ENCODE results near the gene PRTFDC1.

PRTFDC1 gene

GRCh38 chr10:24885551-24886289 is 66.7 kb downstream of the PRTFDC1 start:
- TF ChIP-seq REST (IDR thresholded peaks at IDR 0.05; ENCODE audit: low read depth) (no peak), NFIC (IDR thresholded peaks at IDR 0.05) (no peak), TEAD4 (IDR thresholded peaks at IDR 0.05) (no peak), ZBTB7A (IDR thresholded peaks at IDR 0.05; ENCODE audit: low read depth) (no peak), RAD21 (IDR thresholded peaks at IDR 0.05; ENCODE audit: low read depth) (no peak), EP300 (IDR thresholded peaks at IDR 0.05; ENCODE audit: borderline replicate concordance) (no peak), FOXM1 (IDR thresholded peaks at IDR 0.05; ENCODE audit: borderline replicate concordance, low read depth) (no peak)

- TF ChIP-seq TCF12 (IDR thresholded peaks at IDR 0.05; ENCODE audit: low read depth) (no peak), FOXM1 (IDR thresholded peaks at IDR 0.05; ENCODE audit: borderline replicate concordance, low read depth) (no peak), CREB1 (IDR thresholded peaks at IDR 0.05; ENCODE audit: low read depth) (no peak), RAD21 (IDR thresholded peaks at IDR 0.05; ENCODE audit: low read depth) (no peak), USF1 (IDR thresholded peaks at IDR 0.05) (no peak), CEBPB (IDR thresholded peaks at IDR 0.05) (no peak), TEAD4 (IDR thresholded peaks at IDR 0.05) (no peak), EP300 (IDR thresholded peaks at IDR 0.05; ENCODE audit: borderline replicate concordance) (no peak), NFIC (IDR thresholded peaks at IDR 0.05) (no peak), ZBTB7A (IDR thresholded peaks at IDR 0.05; ENCODE audit: low read depth) (no peak), REST (IDR thresholded peaks at IDR 0.05; ENCODE audit: low read depth) (no peak)
Measured at GRCh38 chr10:24884793-24885192, 67.6 kb downstream of the PRTFDC1 start.

GRCh38 chr10:24884316-24884715 is 68.1 kb downstream of the PRTFDC1 start:
- TF ChIP-seq NFIC (IDR thresholded peaks at IDR 0.05): no peak
- no peak for TF ChIP-seq REST (IDR thresholded peaks at IDR 0.05; ENCODE audit: low read depth)
- TF ChIP-seq YY1 (IDR thresholded peaks at IDR 0.05; ENCODE audit: low read depth): no peak
- no peak for TF ChIP-seq EGR1 (IDR thresholded peaks at IDR 0.05)
- no peak for TF ChIP-seq TEAD4 (IDR thresholded peaks at IDR 0.05)
- TF ChIP-seq USF1 (IDR thresholded peaks at IDR 0.05): no peak
- no peak for TF ChIP-seq TAF1 (IDR thresholded peaks at IDR 0.05; ENCODE audit: low read depth)
- no peak for TF ChIP-seq EP300 (IDR thresholded peaks at IDR 0.05; ENCODE audit: borderline replicate concordance)
- no peak for TF ChIP-seq FOXM1 (IDR thresholded peaks at IDR 0.05; ENCODE audit: borderline replicate concordance, low read depth)
- no peak for TF ChIP-seq CEBPB (IDR thresholded peaks at IDR 0.05)
- no peak for TF ChIP-seq MAX (IDR thresholded peaks at IDR 0.05)
- TF ChIP-seq CREB1 (IDR thresholded peaks at IDR 0.05; ENCODE audit: low read depth): no peak
- TF ChIP-seq RAD21 (IDR thresholded peaks at IDR 0.05; ENCODE audit: low read depth): no peak
- no peak for TF ChIP-seq TCF12 (IDR thresholded peaks at IDR 0.05; ENCODE audit: low read depth)
- TF ChIP-seq ZBTB7A (IDR thresholded peaks at IDR 0.05; ENCODE audit: low read depth): no peak

GRCh38 chr10:24883176-24883575 is 69.2 kb downstream of the PRTFDC1 start:
- no peak for TF ChIP-seq MAX (IDR thresholded peaks at IDR 0.05)
- no peak for TF ChIP-seq CREB1 (IDR thresholded peaks at IDR 0.05; ENCODE audit: low read depth)
- TF ChIP-seq YY1 (IDR thresholded peaks at IDR 0.05; ENCODE audit: low read depth): no peak
- TF ChIP-seq ZBTB7A (IDR thresholded peaks at IDR 0.05; ENCODE audit: low read depth): no peak
- TF ChIP-seq NFIC (IDR thresholded peaks at IDR 0.05): no peak
- no peak for TF ChIP-seq TCF12 (IDR thresholded peaks at IDR 0.05; ENCODE audit: low read depth)
- TF ChIP-seq CEBPB (IDR thresholded peaks at IDR 0.05): no peak
- TF ChIP-seq FOXM1 (IDR thresholded peaks at IDR 0.05; ENCODE audit: borderline replicate concordance, low read depth): no peak
- no peak for TF ChIP-seq EGR1 (IDR thresholded peaks at IDR 0.05)
- TF ChIP-seq RAD21 (IDR thresholded peaks at IDR 0.05; ENCODE audit: low read depth): no peak
- TF ChIP-seq REST (IDR thresholded peaks at IDR 0.05; ENCODE audit: low read depth): no peak
- no peak for TF ChIP-seq TEAD4 (IDR thresholded peaks at IDR 0.05)
- TF ChIP-seq USF1 (IDR thresholded peaks at IDR 0.05): no peak
- TF ChIP-seq TAF1 (IDR thresholded peaks at IDR 0.05; ENCODE audit: low read depth): no peak
- no peak for TF ChIP-seq EP300 (IDR thresholded peaks at IDR 0.05; ENCODE audit: borderline replicate concordance)
